HG02852 (cell line): ENCODE measurements around the gene SKIC8.
"Not testable (repeated sequence)": the region's sequence is repeated elsewhere in the genome, so short reads cannot be mapped to it uniquely, and the experiment has no call there.

ENCODE experiments used
- ATAC-seq: cut with Tn5 transposase; IDR thresholded peaks from one replicate; pipeline ENCODE4 v1.9.1; 2021; ENCODE audit warnings: mild to moderate bottlenecking, moderate library complexity; ENCODE audit not compliant: unreplicated experiment

The SKIC8 gene

DNA sequence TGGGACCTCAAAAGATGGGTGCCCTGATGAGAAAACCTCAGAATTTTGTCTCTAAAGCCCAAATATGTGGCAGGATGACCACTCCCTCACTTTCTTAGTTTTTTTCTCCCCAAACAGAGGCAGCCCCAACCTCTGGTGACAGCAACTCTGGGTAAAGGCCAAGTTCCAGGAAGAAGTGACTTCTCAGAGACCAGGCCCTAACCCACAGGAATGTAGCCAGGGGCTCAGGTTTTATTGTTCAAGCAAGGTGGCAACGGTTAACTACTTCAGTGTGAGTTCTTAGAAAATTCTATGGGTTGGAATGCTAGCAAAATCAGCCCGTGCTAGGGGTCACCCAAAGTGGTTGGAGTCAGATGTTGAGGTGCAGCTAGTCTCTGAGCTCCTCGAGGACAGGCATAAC lies 40.2 kb downstream of the SKIC8 start:
- no peak for ATAC-seq

DNA sequence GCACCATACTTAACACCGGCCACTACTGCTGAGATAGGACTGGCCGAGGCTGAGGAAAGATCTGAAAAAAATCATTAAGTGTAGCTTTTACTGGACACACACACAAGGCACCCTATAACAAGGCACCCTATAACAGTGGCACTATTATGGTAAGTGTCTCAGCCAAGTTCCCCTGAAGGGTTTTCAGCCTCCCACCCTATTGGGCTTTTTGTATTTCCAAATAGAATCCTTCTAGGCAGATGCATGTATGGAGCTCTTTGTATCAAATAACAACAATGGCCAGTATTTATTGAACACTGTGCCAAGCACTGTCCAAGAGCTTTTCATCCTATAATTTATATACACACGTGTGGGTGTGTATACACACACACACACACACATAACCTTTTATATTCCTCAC lies 41.7 kb downstream of the SKIC8 start:
- no peak for ATAC-seq

DNA sequence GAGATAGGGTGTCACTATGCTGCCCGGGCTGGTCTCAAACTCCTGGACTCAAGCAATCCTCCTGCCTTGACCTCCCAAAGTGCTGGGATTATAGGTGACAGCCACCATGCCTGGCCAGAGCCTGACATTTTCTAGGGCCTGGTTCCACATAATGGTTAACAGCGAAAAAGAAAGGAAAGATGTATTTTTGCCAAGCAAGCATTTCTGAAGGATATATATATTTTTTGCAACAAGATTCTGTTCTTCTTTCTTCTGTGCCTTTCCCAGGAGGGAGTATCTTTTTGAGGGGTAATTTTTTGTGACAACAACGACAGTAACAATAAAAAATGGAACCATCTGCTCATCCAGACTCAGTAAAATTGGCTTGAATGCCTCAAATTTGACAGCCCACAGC lies 43.4 kb downstream of the SKIC8 start:
- no peak for ATAC-seq

DNA sequence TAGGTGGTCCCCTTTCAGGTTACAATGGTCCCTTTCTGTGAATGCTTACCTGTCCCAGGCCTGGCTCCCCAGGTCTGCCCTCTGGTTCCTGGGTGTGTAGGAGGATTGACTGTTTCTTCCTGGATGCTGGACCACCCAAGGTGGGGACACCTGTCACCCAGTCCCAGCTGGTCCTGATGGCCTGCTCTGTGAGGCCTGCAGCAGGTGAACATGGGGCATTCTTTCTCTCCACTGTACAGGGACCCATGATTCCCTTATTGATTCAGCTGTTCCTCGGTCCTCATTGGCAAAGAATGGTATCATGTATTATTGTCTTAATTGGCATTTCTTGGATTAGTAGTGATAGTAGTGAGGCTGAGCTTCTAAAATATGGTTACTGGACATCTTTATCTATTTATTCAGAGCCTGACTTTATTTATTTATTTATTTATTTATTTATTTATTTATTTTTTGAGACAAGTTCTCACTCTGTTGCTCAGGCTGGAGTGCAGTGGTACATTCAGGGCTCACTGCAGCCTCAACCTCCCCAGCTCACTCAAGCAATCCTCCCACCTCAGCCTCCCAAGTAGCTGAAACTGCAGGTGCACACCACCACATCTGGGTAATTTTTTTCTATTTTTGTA lies 43.9 kb downstream of the SKIC8 start:
- ATAC-seq = no peak

DNA sequence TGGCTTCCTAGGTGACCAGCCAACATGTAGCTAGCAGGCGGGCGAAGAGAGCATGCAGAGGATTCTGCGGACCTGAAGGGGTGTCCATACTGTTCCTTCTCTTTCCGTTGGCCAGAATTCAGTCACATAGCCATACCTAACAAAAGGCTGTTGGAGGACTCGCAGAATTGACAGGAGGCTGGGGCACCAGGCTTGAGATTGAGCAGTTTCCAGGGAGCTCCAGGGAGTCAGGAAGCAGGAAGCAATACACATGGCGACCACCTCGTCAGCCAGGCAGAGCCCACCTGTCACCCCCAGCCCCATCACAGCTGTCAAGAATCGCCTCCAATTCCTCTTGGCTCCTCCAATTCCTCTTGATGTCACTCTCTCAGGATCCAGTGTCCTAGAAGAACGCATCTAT lies 48.3 kb downstream of the SKIC8 start:
- ATAC-seq = no peak

DNA sequence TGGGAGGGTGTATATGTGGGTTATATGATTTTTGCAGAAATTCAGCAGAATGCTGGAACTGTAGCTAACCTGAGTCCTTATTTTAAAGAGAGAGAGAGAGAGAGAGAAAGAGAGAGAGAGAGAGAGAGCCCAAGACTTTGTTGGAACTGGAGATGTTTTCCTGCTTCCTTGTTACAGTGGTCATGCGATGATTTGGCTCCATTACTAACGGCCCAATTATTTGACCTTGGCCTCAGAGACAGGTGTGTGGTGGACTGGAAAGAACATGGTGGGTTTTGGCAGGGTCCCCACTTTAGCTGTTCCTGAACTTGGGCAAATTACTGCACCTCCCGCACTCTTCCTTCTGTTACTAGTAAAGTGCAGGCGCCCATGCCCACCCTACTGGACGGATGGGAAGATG lies 50.3 kb downstream of the SKIC8 start:
- no peak for ATAC-seq

DNA sequence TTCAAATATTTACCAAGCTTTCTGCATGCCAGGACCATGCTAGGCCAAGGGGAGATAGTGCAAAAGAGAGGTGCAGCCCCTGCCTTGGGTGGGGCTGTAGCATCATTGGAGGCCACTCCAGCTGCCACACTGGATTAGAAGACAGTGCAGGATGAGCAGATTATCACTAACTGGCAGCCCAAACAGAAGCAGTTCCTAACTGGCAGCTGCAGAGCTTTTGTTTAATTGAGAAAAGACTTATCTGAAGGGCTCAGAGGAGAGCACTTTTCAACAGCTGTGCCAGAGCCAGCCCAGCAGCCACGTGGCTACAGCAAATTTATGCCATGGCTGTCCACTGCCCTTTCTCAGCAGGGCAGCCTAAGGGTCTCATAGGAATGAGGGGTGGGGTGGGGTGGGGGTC lies 51.5 kb downstream of the SKIC8 start:
- ATAC-seq = no peak

DNA sequence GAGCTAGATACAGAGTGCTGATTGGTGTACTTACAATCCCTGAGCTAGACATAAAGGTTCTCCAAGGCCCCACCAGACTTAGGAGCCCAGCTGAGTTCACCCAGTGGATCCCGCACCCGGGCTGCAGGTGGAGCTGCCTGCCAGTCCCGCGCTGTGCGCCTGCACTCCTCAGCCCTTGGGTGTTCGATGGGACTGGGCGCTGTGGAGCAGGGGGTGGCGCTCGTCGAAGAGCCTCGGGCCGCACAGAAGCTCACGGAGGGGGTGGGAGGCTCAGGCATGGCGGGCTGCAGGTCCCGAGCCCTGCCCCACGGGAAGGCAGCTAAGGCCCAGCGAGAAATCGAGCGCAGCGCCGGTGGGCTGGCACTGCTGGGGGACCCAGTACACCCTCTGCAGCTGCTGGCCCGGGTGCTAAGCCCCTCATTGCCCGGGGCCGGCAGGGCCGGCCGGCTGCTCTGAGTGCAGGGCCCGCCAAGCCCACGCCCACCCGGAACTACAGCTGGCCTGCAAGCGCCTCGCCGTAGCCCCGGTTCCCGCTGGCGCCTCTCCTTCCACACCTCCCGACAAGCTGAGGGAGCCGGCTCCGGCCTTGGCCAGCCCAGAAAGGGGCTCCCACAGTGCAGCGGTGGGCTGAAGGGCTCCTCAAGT lies 53.3 kb downstream of the SKIC8 start:
- ATAC-seq = not testable (repeated sequence)

DNA sequence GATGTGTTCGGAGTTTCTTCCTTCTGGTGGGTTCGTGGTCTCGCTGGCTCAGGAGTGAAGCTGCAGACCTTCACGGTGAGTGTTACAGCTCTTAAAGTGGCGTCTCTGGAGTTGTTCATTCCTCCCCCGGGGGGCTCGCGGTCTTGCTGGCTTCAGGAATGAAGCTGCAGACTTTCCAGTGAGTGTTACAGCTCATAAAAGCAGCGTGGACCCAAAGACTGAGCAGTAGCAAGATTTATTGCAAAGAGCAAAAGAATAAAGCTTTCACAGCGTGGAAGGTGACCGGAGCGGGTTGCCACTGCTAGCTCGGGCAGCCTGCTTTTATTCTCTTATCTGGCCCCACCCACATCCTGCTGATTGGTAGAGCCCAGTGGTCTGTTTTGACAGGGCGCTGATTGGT lies 54.0 kb downstream of the SKIC8 start:
- not testable (repeated sequence) for ATAC-seq

DNA sequence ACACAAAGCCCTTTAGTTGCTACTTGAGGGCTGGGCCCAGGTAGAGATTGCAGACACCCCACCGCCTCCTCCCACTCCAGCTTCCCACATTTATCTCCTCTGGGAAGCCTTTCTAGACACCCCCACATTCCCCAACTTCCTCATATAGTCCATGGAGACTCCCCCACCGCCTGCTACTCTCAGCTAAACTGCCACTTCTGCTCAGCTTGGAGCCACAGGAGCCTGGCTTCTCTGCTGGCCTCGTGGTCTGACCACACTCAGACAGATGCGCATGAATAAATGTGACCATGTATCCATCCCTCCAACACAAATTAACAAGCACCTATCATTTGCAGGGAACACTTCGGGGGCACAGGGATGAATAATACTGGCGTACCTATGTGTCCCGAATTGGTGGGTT lies 54.5 kb downstream of the SKIC8 start:
- no peak for ATAC-seq

DNA sequence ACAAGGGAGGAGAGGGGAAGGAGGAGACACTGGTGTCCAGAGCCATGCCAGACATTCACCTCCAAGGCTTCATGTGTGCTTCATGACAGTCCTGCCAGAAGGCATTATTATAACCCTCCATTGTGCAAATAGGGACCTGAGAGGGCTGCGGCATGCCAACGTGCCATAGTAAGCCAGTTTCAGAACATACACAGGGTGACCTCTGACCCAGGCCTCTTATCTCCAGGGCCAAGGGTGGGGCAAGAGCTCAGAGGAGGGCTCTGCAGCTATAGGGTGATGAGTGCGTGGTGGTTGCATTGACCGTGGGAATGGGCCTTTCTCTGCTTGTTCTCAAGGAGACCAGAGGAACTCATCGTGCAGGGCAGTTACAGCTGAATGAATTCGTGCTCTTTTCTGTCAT lies 55.3 kb downstream of the SKIC8 start:
- no peak for ATAC-seq

DNA sequence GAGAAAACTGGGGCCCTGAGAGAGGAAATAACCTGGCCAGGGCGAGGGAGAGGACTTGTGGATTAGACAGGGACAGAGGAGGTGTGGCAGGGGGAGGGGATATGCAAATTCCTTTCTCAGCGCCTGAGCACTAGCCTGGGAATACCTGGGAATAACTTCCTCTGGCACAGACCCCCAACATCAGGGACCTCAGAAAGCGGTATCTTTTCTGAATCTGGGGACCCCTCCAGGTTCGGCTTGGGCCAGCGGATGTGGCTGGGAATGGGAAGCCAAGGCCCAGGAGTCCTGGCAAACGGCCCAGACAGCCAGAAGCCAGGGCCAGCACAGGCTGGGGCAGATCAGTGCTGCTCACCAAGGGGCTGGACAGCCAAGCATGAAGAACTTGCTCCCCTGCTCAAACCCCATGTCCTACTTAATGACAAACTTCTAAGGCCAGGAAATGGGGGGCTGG lies 55.9 kb downstream of the SKIC8 start:
- no peak for ATAC-seq

DNA sequence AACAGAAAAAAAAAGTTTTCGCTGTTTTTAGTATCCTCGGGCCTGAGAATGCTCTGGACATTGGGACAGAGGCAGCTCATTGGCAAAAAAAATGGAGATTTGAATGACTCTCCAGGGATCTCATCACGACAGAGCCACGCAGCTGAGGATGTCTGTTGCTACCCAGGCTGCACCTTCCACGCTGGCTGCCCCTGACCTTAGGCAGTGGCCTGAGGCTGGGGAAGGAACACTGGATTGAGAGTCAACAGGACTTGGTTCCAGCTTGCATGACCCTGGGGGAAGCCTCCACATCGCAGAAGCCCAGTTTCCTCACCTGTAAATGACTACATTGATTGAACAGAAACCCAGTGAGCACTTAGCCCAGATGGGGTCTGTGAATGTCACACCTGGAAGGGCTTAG lies 56.4 kb downstream of the SKIC8 start:
- ATAC-seq = no peak

DNA sequence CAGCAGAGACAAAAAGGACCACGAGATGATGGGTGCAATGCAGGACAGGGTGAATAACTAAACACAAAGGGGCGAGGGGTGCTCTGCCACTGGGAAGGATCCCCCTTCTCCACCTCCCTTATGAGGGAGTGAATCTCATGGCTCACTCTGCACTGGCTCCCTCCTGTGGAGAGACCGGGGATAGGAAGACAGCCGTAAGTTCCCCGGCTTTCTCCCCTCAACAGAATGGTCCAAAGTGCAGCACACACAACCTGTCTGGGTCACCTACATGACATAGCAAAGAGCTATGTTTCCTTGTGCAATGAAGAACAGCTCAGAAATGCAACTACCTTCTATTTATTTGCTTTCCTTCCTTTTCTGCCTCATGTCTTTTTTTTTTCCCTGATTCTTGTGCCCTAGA lies 57.3 kb downstream of the SKIC8 start:
- no peak for ATAC-seq

DNA sequence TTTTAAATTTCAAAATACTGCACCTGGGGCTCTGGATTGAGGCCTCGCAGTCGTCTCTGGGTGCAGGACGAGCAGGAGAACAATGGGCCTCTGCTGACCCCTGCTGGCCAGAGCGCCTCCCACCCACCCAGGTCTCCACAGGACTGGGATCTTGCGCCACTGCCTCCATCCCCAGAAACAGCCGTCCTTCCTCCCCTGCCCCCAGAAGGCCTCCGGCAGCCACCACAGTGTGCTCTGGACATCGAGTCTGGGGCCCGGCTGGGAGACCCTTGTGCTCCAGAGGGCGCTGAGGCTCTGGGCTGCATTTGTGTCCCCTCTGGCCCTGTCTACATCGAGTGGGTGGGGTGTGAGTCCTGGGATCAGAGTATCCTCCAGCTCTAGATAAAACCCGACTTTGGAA lies 58.4 kb downstream of the SKIC8 start:
- ATAC-seq = no peak

DNA sequence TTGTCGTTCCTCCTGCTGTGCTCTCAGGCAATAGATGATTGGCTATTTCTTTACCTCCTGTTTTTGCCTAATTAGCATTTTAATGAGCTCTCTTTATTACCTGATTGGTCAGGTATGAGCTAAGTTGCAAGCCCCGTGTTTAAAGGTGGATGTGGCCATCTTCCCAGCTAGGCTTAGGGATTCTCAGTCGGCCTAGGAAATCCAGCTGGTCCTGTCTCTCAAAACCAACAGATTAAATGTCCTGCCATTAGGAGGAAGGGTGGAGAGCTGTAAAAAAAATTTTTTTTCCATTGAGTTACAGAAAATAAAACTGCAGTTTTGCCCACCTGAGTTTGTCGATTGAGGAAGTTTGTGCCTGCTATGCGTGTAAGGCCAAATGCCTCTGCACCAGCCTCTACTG lies 59.6 kb downstream of the SKIC8 start:
- no peak for ATAC-seq

DNA sequence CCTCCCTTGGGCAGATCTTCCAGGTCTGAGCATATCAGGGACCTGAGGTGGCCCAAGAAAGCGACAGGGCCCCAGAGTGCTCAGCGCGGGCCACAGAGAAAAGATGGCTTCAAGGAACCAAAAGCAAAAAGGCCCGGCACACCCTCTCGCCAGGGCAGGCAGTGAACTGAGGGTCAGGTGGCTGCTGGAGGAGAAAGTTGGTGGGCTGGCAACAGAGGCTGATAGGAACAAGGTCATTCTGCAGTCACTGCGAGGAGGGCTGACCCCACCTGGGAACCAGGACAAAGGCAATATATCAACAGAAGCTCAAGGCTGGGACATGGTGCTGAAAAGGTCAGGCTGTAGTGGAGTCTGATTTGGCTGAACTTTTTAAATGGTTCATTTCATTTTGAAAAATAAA lies 62.3 kb downstream of the SKIC8 start:
- no peak for ATAC-seq

DNA sequence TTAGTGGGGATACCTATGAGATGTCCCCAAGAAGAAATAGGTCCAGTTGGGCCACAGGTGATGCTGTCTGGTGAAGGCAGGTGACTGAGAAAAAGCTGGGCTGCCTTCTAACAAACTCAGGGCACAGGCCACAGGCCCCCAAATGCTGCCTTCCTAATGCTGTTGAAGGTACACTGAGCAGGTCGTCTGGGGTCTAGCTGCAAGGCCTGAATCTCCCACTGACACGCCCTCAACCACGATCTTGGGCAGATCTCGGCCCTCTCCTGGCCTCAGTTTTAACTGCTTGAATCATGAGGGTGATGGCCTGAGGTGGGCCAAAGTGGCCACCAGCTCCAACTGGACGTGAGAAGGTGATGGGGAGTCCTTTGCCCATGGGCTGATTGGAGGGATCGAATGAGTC lies 62.9 kb downstream of the SKIC8 start:
- no peak for ATAC-seq

DNA sequence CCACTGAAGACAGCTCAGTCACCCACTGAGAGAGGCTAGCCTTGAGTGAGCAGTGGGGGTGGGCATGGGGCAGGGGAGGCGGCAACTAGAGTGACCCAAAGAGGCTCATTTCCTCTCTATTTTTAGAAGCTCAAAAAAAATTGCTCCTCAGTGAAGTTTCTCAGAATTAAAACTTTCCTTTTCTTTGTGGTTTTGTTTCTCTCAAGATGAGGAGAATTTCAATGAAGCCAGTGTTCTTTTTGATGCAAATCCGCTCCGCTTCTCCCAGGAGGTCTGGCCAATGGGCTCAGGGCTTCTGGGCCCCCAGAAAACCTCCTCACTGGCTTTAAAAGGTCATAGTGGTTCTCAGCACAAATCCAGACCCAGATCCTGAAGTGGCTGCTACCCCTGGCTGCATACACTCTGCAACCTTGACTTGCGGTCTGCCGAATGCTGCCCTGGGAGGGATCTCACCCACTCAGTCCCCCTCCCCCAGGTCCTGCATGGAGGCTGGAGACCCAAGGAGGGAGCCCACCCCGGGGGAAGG lies 64.8 kb downstream of the SKIC8 start, which contains the start of gene ACSBG1:
ACSBG1 (minus strand) TSS at position 51 of the 526 bp plus-strand sequence. CDS start 64 bp downstream, outside the sequence.
- ATAC-seq = no peak

DNA sequence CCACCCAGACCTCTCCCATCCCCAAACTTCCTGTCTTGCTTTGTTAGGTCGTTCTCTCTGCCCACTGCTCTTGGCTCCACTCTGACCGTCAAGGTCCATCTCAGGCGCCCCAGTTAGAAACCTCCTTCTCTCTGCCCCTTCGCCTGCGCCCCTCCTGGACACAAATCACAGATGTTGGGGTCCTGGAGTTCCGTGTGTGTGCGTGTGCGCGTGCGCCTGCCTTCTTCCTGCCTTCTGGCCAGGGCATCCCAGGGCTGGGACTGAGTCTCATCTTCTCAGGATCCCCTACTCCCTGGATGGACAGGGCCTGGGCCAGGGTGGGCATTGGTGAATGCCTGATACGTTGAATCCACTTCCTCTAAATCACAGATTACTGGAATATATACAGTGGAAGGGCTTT lies 65.9 kb downstream of the SKIC8 start:
- no peak for ATAC-seq
